B cell (primary cell): ENCODE data around the gene UBE2J2. TPM values are rescaled to one million over a fixed set of nuclear protein-coding genes. Genes with fewer than 3 reads are reported as not detected.

Experiments
- ATAC-seq: fragments of 200-7000 bp; cut with Tn5 transposase; one replicate; pipeline ENCODE4 v1.10.0; 2021; ENCODE audit warnings: low read depth, mild to moderate bottlenecking, moderate number of reproducible peaks, moderate library complexity
- CTCF ChIA-PET: fragments of 350-600 bp; sonication (Branson Sonifier 250); formaldehyde crosslinking; loops from one replicate; lab custom pipeline; 2021; ENCODE audit warnings: antibody characterized with exemption, inconsistent platforms; lab: Charles Lee
- POLR2A ChIA-PET: fragments of 350-600 bp; sonication (Branson Sonifier 250); formaldehyde crosslinking; loops from one replicate; lab custom pipeline; 2021; ENCODE audit warnings: antibody characterized with exemption; lab: Charles Lee
- DNase-seq: peaks from one replicate; pipeline ENCODE4 v3.0.0; 2013
- H2AFZ ChIP-seq: 2 replicates; pipeline ENCODE4 v1.6.1; 2012; ENCODE audit warnings: mild to moderate bottlenecking, low read depth, low read length; ENCODE audit not compliant: insufficient read depth, poor library complexity, severe bottlenecking
- H3K27ac ChIP-seq, 2 donors: 1 replicate in 1 of 2; 2 replicates in 1 of 2; pipeline ENCODE4 v1.5.1; 2012 to 2013; ENCODE audit warnings: low read length in 2 of 2, mild to moderate bottlenecking in 2 of 2, moderate library complexity in 1 of 2
- H3K27me3 ChIP-seq, 4 experiments: fragments of 200-600 bp in 1 of 4; sonication (generic) in 1 of 4; replicated peaks in 1 of 4; 1 replicate in 2 of 4; 2 replicates in 2 of 4; pipeline versions ENCODE4 v1.6.1 to v1.7.0; 2013 to 2016; ENCODE audit warnings: low read length in 3 of 4, mild to moderate bottlenecking in 2 of 4, mixed read lengths in 1 of 4, moderate library complexity in 1 of 4; ENCODE audit not compliant: insufficient read depth in 4 of 4, control insufficient read depth in 3 of 4; ENCODE audit errors: control extremely low read depth in 1 of 4
- H3K36me3 ChIP-seq, 2 experiments: replicated peaks in 1 of 2; 1 replicate in 1 of 2; 2 replicates in 1 of 2; pipeline versions ENCODE4 v1.6.1 to v1.7.1; 2013; ENCODE audit warnings: low read length in 1 of 2; ENCODE audit not compliant: insufficient read depth in 2 of 2, control insufficient read depth in 1 of 2; ENCODE audit errors: control extremely low read depth in 1 of 2, extremely low read depth in 1 of 2
- H3K4me1 ChIP-seq, 2 donors: fragments of 200-600 bp in 1 of 2; sonication (generic) in 1 of 2; 1 replicate in 1 of 2; 2 replicates in 1 of 2; pipeline versions ENCODE4 v1.5.1 to v1.6.1; 2013 to 2017; ENCODE audit warnings: low read length in 2 of 2; ENCODE audit not compliant: control insufficient read depth in 2 of 2, insufficient read depth in 2 of 2
- H3K4me2 ChIP-seq: replicated peaks from 2 replicates; pipeline ENCODE3; 2012; ENCODE audit warnings: mild to moderate bottlenecking, low read depth, low read length; ENCODE audit not compliant: poor library complexity, severe bottlenecking
- H3K4me3 ChIP-seq, 5 experiments: fragments of 200-600 bp in 1 of 5; sonication (generic) in 1 of 5; 1 replicate in 3 of 5; 2 replicates in 2 of 5; pipeline versions ENCODE4 v1.5.1 to v1.7.0; 2011 to 2016; ENCODE audit warnings: low read length in 4 of 5, mild to moderate bottlenecking in 4 of 5, low read depth in 2 of 5, control low read depth in 1 of 5, moderate library complexity in 1 of 5; ENCODE audit not compliant: insufficient read depth in 1 of 5; ENCODE audit errors: control extremely low read depth in 1 of 5, extremely low read depth in 1 of 5
- H3K79me2 ChIP-seq: fragments of 200-600 bp; sonication (generic); one replicate; pipeline ENCODE4 v1.6.0; 2016; ENCODE audit warnings: low read length; ENCODE audit not compliant: control insufficient read depth, insufficient read depth
- H3K9ac ChIP-seq: fragments of 200-600 bp; sonication (generic); 2 replicates; pipeline ENCODE4 v1.6.1; 2017; ENCODE audit warnings: mild to moderate bottlenecking, low read length, moderate library complexity
- H3K9me3 ChIP-seq, 3 donors: one replicate each; pipeline versions ENCODE4 v1.6.1 to v1.7.1; 2013; ENCODE audit warnings: low read length in 2 of 3; ENCODE audit not compliant: control insufficient read depth in 2 of 3, insufficient read depth in 1 of 3; ENCODE audit errors: control extremely low read depth in 1 of 3
- H4K20me1 ChIP-seq: 2 replicates; pipeline ENCODE4 v1.6.0; 2012; ENCODE audit warnings: mild to moderate bottlenecking, low read length; ENCODE audit not compliant: insufficient read depth, control insufficient read depth, poor library complexity, severe bottlenecking
- H3K27ac Mint-ChIP-seq: one replicate; pipeline ENCODE4 v1.8.0; 2021; ENCODE audit warnings: mixed read lengths
- H3K27me3 Mint-ChIP-seq: one replicate; pipeline ENCODE4 v1.8.0; 2021; ENCODE audit warnings: mixed read lengths
- H3K4me1 Mint-ChIP-seq: one replicate; pipeline ENCODE4 v1.8.0; 2021; ENCODE audit warnings: mixed read lengths
- H3K4me3 Mint-ChIP-seq: one replicate; pipeline ENCODE4 v1.8.0; 2021; ENCODE audit warnings: mixed read lengths
- H3K9me3 Mint-ChIP-seq: one replicate; pipeline ENCODE4 v1.8.0; 2022; ENCODE audit warnings: mixed read lengths; ENCODE audit not compliant: insufficient read depth
- EZH2 ChIP-seq: IDR thresholded peaks from 2 replicates; pipeline ENCODE4 v1.6.1; 2012; ENCODE audit warnings: borderline replicate concordance, low read depth, mild to moderate bottlenecking, moderate library complexity, low read length; ENCODE audit not compliant: insufficient read depth, poor library complexity, severe bottlenecking
- WGBS: methylation state at CpG from one replicate; pipeline ENCODE4 v1.1.5; 2013; ENCODE audit warnings: missing lambda C conversion rate; ENCODE audit not compliant: insufficient coverage; 5-methylcytosine and 5-hydroxymethylcytosine counted together
- intact Hi-C: fragments of 100-400 bp; cut with micrococcal nuclease; formaldehyde crosslinking; loops from one replicate; pipeline ENCODE4 v1.10.0; 2022
- polyA plus RNA-seq: library from polyadenylated mRNA; depleted of rRNA; stranded (reverse); fragments of >200 nt; gene quantifications from 2 replicates; pipeline ENCODE4 v1.2.3, GENCODE V29; 2012
- total RNA-seq, 2 donors: library from RNA; stranded (reverse); fragments of 120-200 nt in 1 of 2; gene quantifications; 1 replicate in 1 of 2; 2 replicates in 1 of 2; pipeline versions ENCODE4 v1.2.3 to v1.2.4, GENCODE V29; 2013 to 2022
- TF ChIP-seq, protein P1 (sequence below): fragments of 200-600 bp; IDR thresholded peaks from one replicate; pipeline ENCODE4 v1.8.0; 2022; ENCODE audit warnings: antibody characterized with exemption, mild to moderate bottlenecking

UBE2J2 gene
- total and polyA plus RNA-seq, 2 donors (not counting 1 experiment from before 2014, with no cell fraction given): 40.1 to 115 TPM

DNA sequence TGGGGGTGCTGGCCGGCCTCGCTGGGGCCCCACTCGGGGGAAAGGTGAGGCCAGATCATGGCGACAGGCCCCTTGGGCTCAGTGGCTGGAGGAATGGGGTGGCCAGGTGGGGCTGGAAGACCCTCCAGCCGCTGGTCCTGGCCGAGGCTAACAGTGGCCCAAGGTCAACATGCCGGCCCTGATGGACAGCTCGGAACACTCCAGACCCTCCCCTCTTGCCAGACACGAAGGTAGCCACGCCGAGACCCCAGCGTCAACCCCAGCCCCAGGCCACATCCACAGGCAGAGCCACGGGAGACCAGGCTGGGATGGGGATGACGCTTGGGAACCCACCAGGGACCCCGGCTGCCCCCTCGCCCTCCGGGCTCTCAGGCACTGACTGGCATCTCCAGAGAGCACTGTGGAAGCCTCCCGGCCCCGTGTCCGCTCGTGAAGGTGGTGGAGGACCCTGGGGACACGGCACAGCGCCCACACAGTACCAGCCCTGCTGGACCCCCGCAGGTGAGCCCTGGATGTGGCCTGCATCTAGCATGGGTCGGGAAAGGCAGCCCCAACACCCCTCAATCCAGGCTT, 26.2 kb downstream of the UBE2J2 start:
- Histone ChIP-seq H3K36me3 (no peaks in the 10 kb centered on the region), H3K4me1 (peaks cover 28 to 30% of the 10 kb centered on the region in 2 donors), H3K4me2 (peak overlapping the region; percentile 56), H3K27me3 (peaks cover 0 to 27% (median 11%) of the 10 kb centered on the region in 4 experiments), H2AFZ (no peak overlapping the region), H3K79me2 (peaks cover 3% of the 10 kb centered on the region), H3K9me3 (peaks cover 0 to 10% (median 0%) of the 10 kb centered on the region in 3 donors), H3K4me3 (no peak overlapping the region), H4K20me1 (peaks cover 11% of the 10 kb centered on the region), H3K27ac (no peak overlapping the region), H3K9ac (no peak overlapping the region)
- intact Hi-C loops: no loop called here
- TF ChIP-seq, protein P1, sequence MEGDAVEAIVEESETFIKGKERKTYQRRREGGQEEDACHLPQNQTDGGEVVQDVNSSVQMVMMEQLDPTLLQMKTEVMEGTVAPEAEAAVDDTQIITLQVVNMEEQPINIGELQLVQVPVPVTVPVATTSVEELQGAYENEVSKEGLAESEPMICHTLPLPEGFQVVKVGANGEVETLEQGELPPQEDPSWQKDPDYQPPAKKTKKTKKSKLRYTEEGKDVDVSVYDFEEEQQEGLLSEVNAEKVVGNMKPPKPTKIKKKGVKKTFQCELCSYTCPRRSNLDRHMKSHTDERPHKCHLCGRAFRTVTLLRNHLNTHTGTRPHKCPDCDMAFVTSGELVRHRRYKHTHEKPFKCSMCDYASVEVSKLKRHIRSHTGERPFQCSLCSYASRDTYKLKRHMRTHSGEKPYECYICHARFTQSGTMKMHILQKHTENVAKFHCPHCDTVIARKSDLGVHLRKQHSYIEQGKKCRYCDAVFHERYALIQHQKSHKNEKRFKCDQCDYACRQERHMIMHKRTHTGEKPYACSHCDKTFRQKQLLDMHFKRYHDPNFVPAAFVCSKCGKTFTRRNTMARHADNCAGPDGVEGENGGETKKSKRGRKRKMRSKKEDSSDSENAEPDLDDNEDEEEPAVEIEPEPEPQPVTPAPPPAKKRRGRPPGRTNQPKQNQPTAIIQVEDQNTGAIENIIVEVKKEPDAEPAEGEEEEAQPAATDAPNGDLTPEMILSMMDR: no peak
- TF ChIP-seq EZH2: no peak
- Mint-ChIP-seq H3K9me3 (no peaks in the 10 kb centered on the region), H3K27me3 (no peaks in the 10 kb centered on the region), H3K4me3 (no peak overlapping the region), H3K4me1 (peaks cover 16% of the 10 kb centered on the region), H3K27ac (no peak overlapping the region)
- 77% methylated on average over 24 of the region's 25 CpGs for WGBS
- DNase-seq: no peak
- CTCF ChIA-PET: interaction anchor here (1.5 kb wide), 1 partner anchor 125 kb away, joined by 5 read pairs; no protein-coding TSS in a partner anchor
- ATAC-seq: no peak
- POLR2A ChIA-PET: interaction anchor here (0.8 kb wide), 1 partner anchor 37 kb away, joined by 3 read pairs; no protein-coding TSS in a partner anchor
